ENCODE measurements around the gene OCSTAMP. TPM values are rescaled to one million over a fixed set of nuclear protein-coding genes. Genes with fewer than 3 reads are reported as not detected.

OCSTAMP gene
- total RNA-seq, 4 donors from 2014 or later: not detected

DNA sequence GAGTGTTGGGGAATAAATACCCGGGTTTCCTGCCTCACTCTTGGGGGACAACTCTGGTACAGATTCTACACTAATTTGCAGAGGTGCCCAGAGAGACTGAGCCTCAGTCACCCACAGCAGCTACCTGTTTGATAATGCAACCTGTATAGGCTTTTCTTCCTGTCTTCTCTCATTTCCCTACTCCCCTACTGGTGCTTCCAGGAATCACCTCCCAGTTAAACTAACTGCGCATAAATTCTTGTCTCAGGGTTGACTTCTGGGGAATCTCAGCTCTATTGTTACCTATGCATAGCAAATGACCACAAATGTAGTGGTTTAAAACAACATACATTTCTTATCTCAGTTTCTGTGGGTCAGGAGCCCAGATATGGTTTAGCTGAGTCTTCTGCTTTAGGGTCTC, 11.3 kb downstream of the OCSTAMP start:
- no peak for DNase-seq (ENCODE audit: low spot score in 2 of 2)
- 80 to 82% methylated on average over 2 of the region's 2 CpGs for WGBS, 2 donors
- TF ChIP-seq POLR2A (IDR thresholded peaks at IDR 0.05): no peak
- TF ChIP-seq, protein P1, sequence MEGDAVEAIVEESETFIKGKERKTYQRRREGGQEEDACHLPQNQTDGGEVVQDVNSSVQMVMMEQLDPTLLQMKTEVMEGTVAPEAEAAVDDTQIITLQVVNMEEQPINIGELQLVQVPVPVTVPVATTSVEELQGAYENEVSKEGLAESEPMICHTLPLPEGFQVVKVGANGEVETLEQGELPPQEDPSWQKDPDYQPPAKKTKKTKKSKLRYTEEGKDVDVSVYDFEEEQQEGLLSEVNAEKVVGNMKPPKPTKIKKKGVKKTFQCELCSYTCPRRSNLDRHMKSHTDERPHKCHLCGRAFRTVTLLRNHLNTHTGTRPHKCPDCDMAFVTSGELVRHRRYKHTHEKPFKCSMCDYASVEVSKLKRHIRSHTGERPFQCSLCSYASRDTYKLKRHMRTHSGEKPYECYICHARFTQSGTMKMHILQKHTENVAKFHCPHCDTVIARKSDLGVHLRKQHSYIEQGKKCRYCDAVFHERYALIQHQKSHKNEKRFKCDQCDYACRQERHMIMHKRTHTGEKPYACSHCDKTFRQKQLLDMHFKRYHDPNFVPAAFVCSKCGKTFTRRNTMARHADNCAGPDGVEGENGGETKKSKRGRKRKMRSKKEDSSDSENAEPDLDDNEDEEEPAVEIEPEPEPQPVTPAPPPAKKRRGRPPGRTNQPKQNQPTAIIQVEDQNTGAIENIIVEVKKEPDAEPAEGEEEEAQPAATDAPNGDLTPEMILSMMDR (IDR thresholded peaks at IDR 0.05): no peak
- no peak overlapping the region for H3K4me3 ChIP-seq (ENCODE audit: low read depth, poor library complexity, severe bottlenecking)
- intact Hi-C loops (cut with DNase I; ENCODE audit: low total_unique reads): no loop called here

GRCh38 chr20:46530640-46531039, 19.8 kb downstream of the OCSTAMP start:
- no peak for DNase-seq (ENCODE audit: low spot score in 2 of 2)
- TF ChIP-seq, protein P1 (IDR thresholded peaks at IDR 0.05): no peak
- TF ChIP-seq POLR2A (IDR thresholded peaks at IDR 0.05): no peak
- WGBS, 2 donors: 63 to 66% methylated on average over 4 of the region's 4 CpGs
- H3K4me3 ChIP-seq (ENCODE audit: low read depth, poor library complexity, severe bottlenecking): no peak overlapping the region
- intact Hi-C loops (cut with DNase I; ENCODE audit: low total_unique reads): no loop called here

- WGBS, 2 donors: 51 to 55% methylated on average over 2 of the region's 2 CpGs
- H3K4me3 ChIP-seq (ENCODE audit: low read depth, poor library complexity, severe bottlenecking): no peak overlapping the region
- no peak for TF ChIP-seq POLR2A (IDR thresholded peaks at IDR 0.05)
- TF ChIP-seq, protein P1 (IDR thresholded peaks at IDR 0.05): no peak
- intact Hi-C loops (cut with DNase I; ENCODE audit: low total_unique reads): no loop called here
- DNase-seq (ENCODE audit: low spot score in 2 of 2): no peak
These were observed 26.6 kb downstream of the OCSTAMP start for GRCh38 chr20:46523696-46524328.

GRCh38 chr20:46523108-46523507, 27.3 kb downstream of the OCSTAMP start:
- no peak overlapping the region for H3K4me3 ChIP-seq (ENCODE audit: low read depth, poor library complexity, severe bottlenecking)
- WGBS, 2 donors: 67 to 73% methylated on average over 5 of the region's 5 CpGs
- intact Hi-C loops (cut with DNase I; ENCODE audit: low total_unique reads): no loop called here
- TF ChIP-seq POLR2A (IDR thresholded peaks at IDR 0.05): no peak
- TF ChIP-seq, protein P1 (IDR thresholded peaks at IDR 0.05): no peak
- no peak for DNase-seq (ENCODE audit: low spot score in 2 of 2)

GRCh38 chr20:46520976-46521579, 29.4 kb downstream of the OCSTAMP start:
- intact Hi-C loops (cut with DNase I; ENCODE audit: low total_unique reads): no loop called here
- TF ChIP-seq, protein P1 (IDR thresholded peaks at IDR 0.05): no peak
- TF ChIP-seq POLR2A (IDR thresholded peaks at IDR 0.05): no peak
- 27 to 41% methylated on average over 4 of the region's 4 CpGs for WGBS, 2 donors
- no peak overlapping the region for H3K4me3 ChIP-seq (ENCODE audit: low read depth, poor library complexity, severe bottlenecking)
- DNase-seq (ENCODE audit: low spot score in 2 of 2): no peak
